ENCODE results near the gene CD93.

The CD93 gene

DNA sequence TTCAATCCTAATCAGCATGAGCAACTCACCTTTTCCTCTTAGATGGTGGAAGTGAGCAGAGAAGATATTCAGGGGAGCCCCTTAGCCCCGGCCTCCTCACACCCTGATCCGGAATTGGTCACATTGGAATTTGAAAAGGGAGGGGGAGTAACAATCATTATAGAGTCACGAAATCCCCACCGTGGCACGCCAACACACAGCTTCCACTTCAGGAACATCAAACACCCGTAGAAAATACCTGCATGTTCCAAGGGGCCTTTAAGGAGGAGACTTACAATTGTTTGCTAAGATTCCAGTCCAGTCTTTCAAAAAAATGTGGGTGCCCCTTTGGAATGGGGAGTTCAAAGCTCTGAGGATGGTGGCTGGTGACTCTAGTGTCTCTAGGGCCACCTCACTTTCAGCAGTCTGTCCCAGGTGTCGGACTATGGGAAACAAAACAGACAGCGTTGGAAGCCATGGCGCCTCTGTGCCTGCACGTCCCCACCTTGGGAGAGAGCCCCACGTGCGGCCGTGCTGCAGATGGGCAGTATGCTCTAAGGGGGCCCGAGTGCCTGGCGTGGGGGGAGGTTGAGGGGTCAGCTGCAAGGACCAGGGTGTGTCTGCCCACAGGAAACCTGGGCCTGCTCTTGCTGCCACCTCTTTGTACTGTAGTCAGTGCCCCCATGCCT, 2.4 kb downstream of the CD93 start:
- DNase-seq (ENCODE audit: low read depth): no peak

DNA sequence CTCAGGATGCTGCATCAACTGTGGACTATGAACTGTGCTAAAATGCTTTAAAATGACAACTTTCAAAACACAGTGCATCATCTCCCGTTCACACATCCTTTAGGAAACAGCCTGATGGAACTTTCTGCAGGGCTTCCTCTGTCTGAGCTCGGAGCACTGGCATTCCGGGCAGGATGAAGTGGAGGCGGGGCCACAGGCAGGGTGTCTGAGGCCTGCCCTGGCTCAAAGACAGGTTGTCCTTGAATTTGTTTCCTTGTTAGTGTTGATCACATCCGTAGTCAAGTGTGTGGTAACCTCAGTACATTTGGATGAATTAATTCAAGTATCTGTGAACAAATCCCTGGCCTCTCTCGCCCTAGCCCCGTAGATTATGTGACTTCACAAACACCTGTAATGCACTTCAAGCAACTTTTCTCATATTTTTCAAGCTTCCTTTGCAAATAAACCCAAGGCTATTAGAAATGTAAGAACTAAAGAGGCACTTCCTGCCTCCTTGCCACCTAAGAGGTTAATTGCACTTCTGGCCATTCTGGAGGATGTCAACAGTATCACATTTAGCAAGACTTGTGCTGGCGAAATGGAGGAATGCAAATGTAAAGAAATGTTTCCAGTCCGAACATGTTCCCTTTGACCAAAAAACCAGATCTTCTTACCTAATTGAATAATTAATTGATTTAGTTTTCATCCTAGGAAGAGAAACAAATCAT, 3.1 kb downstream of the CD93 start:
- DNase-seq (ENCODE audit: low read depth): no peak

DNA sequence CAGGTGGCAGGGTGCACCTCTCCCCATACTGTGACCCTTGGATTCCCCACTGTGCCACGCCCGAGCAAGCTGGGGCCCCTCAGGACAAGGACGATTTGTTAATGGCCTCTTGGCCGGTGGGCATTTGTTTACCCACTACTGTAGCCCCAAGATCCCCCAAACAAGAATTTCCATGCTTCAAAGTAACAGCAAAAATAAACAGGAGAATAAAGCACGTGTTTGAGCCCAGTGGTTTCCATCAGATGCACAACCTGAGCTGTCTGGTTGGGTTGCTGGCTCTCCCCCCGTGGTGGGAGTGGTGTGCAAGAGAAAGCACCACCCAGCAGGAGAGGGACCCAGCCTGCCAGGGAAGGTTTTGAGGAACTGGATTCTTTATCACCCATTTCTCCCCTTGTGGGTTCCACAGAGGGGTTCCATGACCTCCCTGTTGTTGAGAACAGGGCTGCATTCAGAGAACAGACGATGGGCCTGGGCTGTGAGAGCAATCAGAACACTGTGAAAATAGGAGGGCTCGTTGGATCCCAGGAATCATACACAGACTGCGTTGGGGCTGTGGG, 4.8 kb downstream of the CD93 start:
- DNase-seq (ENCODE audit: low read depth): no peak

DNA sequence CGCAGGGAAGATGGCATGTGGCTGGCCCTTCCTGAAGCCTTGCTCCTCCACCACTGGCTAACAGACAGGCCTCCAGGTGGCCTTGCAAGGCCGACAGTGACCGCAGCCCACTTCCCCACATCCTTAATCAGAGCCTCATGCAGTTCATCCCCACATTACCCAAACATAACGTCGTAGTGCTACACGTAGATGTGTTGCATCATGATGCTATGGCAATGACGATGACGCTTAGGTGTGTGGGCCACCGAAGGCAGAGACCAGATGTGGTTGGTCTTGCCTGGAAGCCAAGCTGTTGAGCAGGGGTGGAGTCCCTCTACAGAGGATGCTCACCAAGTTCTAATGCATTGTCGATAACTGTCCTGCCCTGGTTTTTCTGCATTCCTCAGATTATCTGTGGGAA, 5.6 kb downstream of the CD93 start:
- no peak for DNase-seq (ENCODE audit: low read depth)

DNA sequence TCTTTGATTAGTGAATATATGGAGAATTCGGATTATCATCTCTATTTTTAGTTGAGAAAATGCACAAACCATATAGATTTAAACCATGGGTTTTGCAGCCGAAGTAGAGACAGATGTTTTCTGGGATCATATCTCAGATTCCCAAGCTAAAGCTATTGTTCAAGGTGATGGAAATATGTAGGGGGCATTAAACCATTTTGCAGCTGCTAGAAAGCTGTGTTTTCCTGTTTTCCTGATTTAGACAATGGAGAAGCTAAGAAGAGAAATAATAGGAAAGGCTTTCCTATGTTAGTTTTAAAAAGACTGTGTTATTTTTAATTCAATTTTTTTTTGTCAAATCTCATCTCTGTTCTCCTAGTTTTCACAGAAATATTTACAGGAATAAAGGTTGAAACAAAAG, 6.2 kb downstream of the CD93 start:
- no peak for DNase-seq (ENCODE audit: low read depth)

DNA sequence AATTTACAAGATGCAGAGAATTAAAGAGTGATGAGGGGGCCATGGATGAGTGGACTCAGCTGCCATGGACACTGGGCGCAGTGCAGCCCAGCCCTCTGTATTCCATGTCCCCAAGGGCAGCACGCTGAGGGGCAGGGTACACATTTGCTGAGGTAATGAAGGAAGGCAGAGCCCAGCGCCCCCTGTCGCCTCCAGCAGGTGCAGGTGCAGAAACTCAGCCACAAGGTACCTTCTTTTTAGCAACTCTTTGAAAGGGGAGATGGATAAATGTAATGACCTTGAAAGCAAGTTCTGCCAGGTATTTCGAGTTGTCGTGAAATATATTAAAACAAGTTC, 7.1 kb downstream of the CD93 start:
- no peak for DNase-seq (ENCODE audit: low read depth)

DNA sequence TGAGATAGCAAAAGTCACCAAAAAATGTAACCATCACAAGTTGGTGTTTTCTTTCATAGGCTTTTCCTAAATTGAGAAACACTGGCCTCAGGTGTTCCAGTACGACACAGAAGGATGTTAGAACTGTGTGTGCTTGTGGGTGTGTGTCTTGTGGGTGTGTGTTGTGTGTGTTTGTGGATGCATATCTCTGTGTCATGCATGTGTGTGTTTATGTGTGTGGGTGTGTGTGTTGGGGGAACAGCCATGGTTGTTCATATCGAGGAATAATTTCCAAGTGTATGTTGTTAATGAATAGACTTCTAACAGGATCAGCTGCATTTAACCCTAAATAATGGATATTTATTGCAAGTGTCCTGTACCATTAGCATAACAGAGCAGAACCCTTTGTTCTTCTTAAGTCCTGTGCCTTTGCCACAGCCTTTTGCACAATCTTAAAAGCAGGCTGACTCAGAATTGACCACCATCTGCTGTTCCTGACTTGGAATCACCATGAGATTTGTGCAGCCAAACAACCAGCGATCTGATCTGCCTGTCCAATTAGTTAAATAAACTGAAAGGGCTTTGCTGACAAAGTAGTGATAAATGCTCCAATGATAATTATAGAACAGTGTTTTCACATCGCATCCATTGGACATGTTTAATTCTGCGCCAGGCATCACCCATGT, 7.6 kb downstream of the CD93 start:
- DNase-seq (ENCODE audit: low read depth): no peak

DNA sequence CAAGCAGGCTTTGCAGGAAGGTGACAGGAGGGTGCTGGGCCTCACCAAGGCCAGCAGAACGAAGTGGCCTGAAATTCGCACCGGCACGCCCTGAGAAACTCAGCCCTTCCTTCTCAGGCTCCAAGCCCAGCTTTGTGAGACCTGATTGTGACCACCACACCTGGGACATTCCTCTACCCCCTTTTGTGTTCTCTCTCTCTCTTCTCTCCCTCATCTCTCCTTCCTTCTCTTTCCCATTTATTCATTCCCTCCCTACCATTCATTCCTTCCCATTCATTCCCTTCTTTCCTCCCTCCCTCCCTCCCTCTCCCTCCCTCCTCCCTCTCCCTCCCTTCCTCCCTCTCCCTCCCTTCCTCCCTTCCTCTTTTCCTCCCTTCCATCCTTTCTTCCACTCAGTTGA, 8.8 kb downstream of the CD93 start:
- no peak for DNase-seq (ENCODE audit: low read depth)

DNA sequence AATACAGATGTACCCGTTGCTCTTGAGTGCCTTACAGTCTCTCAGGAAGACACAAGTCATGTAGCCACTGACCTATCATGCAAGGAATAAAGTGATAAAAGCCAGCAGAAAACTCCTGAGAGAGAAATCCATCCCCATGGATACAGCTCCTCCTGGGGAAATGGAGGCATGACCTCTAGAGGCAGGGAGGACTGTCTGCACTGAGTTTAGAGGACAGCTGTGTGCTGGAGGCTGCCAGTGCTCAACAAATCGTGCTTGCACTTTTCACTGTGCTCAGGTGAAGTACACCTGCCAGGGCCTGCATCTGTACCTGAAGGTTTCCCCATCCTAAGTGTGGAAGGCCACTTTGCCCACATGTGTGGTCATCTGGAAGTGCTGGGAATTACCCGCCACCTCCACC, 12.1 kb downstream of the CD93 start:
- DNase-seq (ENCODE audit: low read depth): no peak

DNA sequence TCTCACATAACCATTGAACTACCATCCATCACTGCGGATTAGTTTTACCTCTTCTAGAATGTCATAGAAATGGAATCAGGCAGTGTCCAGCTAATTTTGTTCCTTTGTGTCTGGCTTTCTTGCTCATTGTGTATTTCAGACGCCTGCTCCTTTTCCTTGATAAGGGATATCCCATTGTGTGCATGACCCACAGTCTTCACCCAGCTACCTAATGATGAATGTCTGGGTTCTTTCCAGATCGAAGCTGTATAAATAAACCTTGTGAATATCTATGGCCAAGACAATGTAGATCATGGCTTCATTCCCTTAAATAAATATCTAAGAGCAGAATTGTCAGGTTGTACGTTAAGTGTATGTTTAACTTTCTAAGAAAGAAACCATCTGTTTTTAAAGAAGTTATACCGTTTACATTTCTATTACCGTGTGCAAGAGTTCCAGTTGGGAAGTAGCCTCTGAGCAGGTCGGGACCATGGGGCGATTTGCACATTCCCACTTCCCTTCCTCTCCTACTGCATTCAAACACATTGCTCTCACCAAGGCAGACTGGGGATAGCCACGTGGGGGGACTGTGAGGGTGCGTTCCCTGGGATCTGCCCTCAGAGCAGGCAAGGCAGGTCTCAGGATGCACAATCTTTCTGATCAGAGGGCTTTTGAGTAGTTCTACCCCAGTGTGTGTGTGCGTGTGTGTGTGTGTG, 13.1 kb downstream of the CD93 start:
- no peak for DNase-seq (ENCODE audit: low read depth)

DNA sequence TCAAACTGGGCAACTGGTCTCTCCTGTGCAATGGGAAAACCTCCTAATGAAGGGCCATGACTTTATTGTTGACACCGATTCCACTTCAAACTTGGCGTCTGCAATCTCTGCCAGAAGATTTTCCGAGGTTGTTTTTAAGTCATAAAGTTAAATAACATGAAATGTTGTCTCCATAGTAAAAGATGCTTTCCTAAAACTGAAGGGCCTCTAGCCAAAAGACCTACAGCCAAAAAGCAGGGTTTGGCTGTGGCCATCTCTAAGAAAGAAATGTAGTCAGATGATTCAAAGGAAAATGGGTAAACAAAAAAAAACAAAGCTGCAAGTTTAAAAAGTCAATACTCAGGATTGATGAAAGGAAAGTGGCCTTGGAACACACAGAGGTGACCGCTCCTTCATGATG, 14.1 kb downstream of the CD93 start:
- no peak for DNase-seq (ENCODE audit: low read depth)

DNA sequence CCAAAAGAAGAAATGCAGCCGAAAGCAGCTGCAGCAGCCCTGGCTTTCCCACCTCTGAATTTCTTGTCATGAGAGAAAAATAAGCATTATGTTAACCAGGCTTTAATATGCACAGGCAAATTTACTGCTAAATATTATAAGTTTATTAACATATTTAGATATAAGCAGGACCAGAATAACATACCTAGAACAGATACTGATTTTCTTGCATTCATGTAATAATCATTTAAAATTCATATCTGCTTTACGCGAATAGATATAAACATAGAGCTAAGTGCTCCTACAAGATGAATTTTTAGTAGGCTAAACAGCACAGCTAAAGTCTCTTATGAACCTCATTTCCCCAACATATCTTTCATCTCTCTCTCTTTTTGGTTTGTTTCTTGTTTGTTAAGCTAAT, 14.7 kb downstream of the CD93 start:
- no peak for DNase-seq (ENCODE audit: low read depth)

DNA sequence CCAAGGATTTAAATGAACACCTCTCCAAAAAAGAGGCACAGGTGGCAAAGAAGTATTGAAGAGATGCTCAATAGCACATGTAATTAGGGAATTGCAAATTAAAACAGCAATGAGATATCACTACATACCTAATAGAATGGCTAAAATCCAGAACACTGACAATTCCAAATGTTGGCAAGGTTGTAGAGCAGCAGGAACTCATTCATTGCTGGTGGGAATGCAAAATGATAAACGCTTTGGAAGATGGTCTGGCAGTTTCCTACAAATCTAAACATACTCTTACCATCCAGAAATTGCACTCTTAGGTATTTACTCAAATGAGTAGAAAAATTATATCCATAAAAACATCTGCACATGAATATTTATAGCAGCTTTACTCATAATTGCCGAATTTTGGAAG, 17.0 kb downstream of the CD93 start:
- no peak for DNase-seq (ENCODE audit: low read depth)

DNA sequence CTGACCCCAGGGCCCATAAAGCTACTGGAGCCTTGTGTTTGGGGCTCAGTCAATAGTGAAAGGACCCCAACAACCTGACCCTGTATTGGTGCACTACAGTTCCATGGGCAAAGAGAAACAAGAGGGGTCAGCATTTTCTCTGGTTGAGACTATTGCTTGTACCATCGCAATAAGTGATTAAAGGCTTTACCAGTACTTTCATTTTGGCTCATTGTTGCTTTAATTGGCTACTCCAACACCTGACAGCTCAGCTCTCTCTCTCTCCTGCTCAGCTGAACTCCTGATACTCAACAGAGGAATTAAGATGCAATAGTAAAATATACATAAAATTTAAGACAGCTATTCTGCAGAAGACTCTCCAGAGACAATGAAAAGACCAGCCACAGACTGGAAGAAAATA, 17.8 kb downstream of the CD93 start:
- DNase-seq (ENCODE audit: low read depth): no peak

DNA sequence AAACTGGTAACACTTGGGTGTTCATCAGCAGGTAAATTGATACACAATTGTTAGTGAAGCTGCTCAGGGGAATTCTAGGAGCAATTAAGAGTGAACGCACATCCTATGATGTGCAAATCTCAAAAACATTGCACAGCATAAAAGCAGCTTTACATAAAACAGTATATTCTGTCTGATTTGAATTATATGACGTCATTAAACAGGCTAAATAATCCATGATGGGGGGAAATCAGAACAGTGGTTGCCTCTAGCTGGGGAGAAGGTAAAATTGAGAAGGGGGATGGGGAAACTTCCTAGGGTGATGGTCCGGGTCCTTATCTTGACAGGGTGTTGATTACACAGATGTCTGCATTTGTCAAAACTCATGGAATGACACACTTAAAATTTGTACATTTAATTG, 19.4 kb downstream of the CD93 start:
- DNase-seq (ENCODE audit: low read depth): no peak

DNA sequence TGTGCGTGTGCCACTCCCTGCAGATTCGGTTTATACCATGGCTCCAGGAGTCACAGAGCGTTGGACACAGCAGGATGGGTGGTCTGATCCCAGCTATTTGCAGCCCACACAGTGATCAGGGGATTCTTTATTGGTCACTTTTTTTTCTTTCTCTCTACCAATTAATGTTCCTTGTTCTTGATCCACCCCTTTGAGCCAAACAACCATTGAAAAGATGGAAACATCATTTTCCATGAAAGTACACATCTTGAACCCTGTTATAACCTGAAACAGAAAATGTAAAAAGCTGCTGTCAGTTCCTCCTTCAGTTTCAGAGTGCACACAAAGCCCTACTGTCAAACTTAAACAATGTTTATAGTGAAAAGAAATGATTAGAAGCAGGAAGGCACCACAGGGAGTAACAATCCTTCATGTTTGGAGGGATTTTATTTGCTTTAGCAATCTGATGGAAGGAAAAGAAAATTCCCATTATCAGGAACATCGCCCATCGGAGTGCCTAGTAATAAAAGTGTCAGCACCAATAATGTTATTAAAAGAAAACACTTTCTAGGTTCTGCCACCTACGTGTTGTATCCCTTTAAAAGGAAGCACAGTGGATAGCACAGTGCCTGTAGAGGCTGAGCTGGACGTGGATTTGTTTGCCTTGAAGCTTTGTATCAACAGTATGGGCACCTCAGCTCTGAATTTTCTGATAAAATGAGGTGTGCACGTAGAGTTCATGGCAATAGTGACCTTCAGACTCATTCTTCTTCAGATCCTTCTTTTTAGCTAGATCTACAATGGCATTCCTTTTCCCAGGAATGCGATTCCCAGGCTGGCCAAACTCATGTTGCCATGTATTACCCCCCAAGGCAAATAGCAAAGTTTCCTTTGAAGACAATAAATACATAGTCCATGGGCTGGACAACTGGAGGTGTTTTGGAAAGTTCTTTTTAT, 20.6 kb downstream of the CD93 start:
- no peak for DNase-seq (ENCODE audit: low read depth)

DNA sequence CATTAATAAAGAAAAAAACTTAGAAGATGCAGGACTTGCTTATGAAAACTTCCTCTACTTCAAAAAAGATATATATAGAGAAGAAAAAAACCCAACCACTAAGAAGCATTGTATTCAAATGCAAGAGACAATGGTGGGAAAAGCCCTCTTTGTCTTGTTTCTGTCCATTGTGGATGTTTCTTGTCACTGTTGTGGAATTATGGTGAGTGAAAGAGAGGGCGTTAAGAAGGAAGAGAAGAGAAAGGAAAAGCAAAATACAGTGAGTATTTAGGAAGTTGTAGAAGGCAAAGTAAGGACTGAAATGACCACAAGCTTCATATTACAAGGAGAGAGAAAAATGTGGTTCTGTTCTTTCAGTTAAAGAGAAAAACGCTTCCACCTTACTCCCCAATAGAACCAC, 22.5 kb downstream of the CD93 start:
- DNase-seq (ENCODE audit: low read depth): no peak

DNA sequence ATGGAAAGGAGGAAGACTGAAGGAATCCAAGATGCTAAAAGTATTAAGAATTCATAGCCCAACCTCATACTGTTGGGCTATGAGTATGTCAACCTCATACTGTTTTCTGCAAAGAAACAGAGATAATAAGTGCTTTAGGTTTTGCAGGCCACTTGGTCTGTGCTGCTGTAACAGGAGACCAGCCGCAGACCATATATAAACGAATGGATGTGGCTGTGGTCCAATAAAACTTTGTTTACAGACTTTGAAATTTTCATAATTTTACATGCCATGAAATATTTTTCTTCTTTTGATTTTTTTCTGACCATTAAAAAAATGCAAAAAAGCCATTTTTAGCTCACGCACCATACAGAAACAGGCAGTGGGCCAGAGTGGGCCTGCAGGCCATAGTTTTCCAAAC, 23.0 kb downstream of the CD93 start:
- no peak for DNase-seq (ENCODE audit: low read depth)

DNA sequence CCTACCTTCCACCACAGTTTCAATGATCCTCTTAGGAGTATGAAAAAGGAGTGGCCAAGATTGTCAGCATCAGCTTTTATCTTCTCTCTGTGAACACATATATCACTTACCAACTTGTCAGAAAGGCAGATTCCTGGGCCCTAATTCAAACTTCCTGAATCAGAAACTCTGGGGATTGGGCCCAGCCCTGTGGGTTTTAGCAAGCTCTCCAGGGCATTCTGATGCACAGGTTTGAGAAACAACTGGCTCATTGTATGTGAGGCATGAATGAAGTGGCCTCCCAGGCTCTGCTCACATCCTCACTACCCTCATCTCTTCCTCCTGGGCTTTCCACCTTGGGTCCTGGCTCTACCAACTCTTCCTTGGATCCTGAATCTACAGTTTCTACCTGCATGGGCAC, 23.5 kb downstream of the CD93 start:
- no peak for DNase-seq (ENCODE audit: low read depth)

DNA sequence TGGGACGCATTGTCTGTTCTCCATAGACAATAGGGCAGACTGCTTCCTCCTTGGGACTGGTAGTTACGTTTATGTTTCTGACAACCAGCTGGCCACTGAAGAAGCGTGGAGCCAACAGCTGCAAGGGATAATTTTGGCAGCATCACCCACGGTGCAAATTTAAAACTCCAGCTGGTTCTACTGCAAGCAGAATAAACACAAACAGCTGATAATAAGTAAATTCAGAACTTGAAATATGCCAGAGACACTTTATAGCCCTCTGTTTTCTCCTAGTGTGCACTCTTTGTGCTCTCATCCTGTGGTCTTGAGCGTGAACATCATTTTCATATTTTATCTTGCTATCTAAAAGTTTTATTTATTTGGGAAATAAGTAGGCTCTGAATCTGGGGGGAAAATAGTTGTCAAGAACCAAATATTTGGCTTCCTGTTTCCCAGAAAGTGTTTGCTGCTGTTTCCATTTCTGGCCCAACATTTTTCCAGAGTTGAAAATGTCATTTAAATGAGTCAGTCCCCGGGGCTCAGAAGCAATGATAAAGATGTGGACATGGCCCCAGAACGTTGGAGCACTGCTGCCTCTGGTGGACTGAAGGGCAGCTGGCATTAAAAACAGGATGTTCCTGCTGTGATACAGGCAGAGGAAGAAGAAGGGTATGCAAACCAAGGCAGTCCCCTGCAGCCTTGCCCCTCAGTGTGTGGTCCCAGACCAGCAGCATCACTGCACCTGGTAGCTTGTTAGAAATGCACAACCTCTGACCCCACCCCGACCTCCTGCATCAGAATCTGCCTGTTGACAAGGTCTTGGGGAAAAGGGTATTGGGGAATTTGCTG, 24.2 kb downstream of the CD93 start:
- peak; percentile 50 for DNase-seq (ENCODE audit: low read depth)

DNA sequence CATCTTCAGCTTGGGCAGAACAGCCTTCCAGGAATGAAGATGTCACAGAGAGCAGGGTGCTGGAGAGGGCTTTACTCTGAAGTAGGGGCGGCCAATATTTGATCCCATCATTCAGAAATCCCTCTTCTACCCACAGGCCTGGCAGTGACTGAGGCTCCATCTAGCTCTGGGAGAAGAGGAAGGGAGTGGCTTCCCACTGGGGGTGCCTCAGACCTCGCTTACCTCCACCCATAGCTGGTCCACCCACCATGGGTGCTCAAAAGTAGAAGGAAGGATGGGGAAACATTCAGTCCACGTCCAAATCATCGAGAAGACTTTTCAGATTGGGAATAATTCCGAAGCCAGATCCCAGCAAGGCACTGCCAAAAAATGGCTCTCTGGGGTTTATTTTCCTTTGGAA, 24.9 kb downstream of the CD93 start:
- no peak for DNase-seq (ENCODE audit: low read depth)
